ENCODE measurements around the gene ZNG1A. TPM values are rescaled to one million over a fixed set of nuclear protein-coding genes. Genes with fewer than 3 reads are reported as not detected.
"Not testable (repeated sequence)": the region's sequence is repeated elsewhere in the genome, so short reads cannot be mapped to it uniquely, and the experiment has no call there.

ZNG1A gene
- total RNA-seq, 1 experiment from 2014 or later: 19.5 TPM

DNA sequence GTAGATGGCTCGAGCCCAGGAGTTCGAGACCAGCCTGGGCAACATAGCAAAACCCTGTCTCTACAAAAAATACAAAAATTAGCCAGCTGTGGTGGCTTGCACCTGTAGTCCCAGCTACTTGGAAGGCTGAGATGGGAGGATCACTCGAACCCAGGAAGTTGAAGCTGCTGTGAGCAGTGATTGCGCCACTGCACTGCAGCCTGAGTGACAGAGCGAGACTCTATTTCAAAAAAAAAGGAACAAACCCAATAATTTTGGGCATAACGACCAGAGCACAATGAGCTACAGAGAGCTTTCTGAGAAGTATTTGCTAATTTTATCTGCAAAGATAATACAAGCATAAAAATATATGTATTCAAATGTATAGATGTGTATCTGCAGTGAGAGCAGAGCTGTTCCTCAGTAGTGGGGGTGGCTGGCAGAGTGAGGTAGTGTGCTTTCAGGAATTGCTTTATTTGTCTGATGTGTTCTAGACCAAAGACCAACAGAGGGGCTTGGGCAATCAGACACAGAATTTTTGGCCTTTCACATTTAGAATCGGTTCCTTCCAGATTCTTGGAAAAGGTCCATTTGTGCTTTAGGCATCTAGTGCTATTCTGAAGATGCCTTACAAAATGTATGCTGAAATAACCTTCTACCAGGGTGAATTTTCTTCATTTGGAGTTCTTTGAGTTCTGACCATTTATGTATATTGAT lies 41.0 kb upstream of the ZNG1A start:
- no peaks in the 10 kb centered on the region for H4K20me1 ChIP-seq (ENCODE audit: insufficient read depth)
- peaks cover 18% of the 10 kb centered on the region for H3K4me1 ChIP-seq (replicated peaks; ENCODE audit: insufficient read depth)
- H3F3A ChIP-seq (ENCODE audit: insufficient read depth, low read depth): no peaks in the 10 kb centered on the region
- no peak for DNase-seq
- no peaks in the 10 kb centered on the region for H3K9me3 ChIP-seq (ENCODE audit: insufficient read depth, low read depth)
- ChIA-PET POLR2A (ENCODE audit: unreplicated experiment) (no interaction called here), CTCF (no interaction called here)
- no peak overlapping the region for H3K4me2 ChIP-seq
- no peak overlapping the region for H3K27ac ChIP-seq
- intact Hi-C loops (cut with micrococcal nuclease; ENCODE audit: unreplicated experiment): no loop called here
- BruUV-seq (replicated peaks): no TSS peak
- H3K4me3 ChIP-seq: no peak overlapping the region
- H3K27me3 ChIP-seq (ENCODE audit: insufficient read depth, low read depth): no peaks in the 10 kb centered on the region
- no peaks in the 10 kb centered on the region for H3K9me2 ChIP-seq (ENCODE audit: insufficient read depth)
- no peaks in the 10 kb centered on the region for H3K79me2 ChIP-seq (ENCODE audit: low read depth)
- H2AFZ ChIP-seq: no peak overlapping the region
- no peaks in the 10 kb centered on the region for H3K36me3 ChIP-seq (ENCODE audit: low read depth)
- no peak for TF ChIP-seq EZH2 (IDR thresholded peaks at IDR 0.05; ENCODE audit: low read depth)
- TF ChIP-seq, protein P1, sequence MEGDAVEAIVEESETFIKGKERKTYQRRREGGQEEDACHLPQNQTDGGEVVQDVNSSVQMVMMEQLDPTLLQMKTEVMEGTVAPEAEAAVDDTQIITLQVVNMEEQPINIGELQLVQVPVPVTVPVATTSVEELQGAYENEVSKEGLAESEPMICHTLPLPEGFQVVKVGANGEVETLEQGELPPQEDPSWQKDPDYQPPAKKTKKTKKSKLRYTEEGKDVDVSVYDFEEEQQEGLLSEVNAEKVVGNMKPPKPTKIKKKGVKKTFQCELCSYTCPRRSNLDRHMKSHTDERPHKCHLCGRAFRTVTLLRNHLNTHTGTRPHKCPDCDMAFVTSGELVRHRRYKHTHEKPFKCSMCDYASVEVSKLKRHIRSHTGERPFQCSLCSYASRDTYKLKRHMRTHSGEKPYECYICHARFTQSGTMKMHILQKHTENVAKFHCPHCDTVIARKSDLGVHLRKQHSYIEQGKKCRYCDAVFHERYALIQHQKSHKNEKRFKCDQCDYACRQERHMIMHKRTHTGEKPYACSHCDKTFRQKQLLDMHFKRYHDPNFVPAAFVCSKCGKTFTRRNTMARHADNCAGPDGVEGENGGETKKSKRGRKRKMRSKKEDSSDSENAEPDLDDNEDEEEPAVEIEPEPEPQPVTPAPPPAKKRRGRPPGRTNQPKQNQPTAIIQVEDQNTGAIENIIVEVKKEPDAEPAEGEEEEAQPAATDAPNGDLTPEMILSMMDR (conservative IDR thresholded peaks at IDR 0.05): no peak

- H3K79me2 ChIP-seq (ENCODE audit: low read depth); POLR2A ChIA-PET (ENCODE audit: unreplicated experiment); DNase-seq; H3K9me2 ChIP-seq (ENCODE audit: insufficient read depth); H3K36me3 ChIP-seq (ENCODE audit: low read depth); BruUV-seq (replicated peaks); H3K27me3 ChIP-seq (ENCODE audit: insufficient read depth, low read depth); H3K4me2 ChIP-seq; H3K4me3 ChIP-seq; H3F3A ChIP-seq (ENCODE audit: insufficient read depth, low read depth); intact Hi-C loops (cut with micrococcal nuclease; ENCODE audit: unreplicated experiment); H4K20me1 ChIP-seq (ENCODE audit: insufficient read depth); H2AFZ ChIP-seq; CTCF ChIA-PET; H3K27ac ChIP-seq; H3K9me3 ChIP-seq (ENCODE audit: insufficient read depth, low read depth): not testable (repeated sequence)
- H3K4me1 ChIP-seq (replicated peaks; ENCODE audit: insufficient read depth): peaks cover 10% of the 10 kb centered on the region
Observed at GRCh38 chr9:219036-219435, 40.2 kb upstream of the ZNG1A start.

DNA sequence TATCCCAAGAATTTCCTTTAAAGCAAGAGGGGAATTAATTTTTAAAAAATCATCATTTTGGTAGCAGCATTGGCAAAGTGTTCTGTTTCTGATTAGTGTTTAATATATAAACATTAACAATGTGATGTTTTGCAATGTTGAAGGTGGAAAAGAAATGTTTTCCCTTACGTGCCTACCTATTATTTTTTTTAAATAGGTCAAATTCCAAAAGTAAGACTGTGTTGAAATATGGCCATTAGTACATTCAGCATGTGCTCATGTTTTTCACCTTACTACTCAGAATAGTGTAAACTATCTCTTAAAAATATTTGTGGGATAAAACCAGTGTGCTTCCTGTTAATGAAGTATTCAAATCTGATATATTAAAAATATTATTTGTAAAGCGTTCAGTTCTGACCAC lies 39.1 kb upstream of the ZNG1A start:
- ChIA-PET CTCF (no interaction called here), POLR2A (ENCODE audit: unreplicated experiment) (no interaction called here)
- no peaks in the 10 kb centered on the region for H4K20me1 ChIP-seq (ENCODE audit: insufficient read depth)
- DNase-seq: no peak
- no peaks in the 10 kb centered on the region for H3K9me2 ChIP-seq (ENCODE audit: insufficient read depth)
- H3K4me1 ChIP-seq (replicated peaks; ENCODE audit: insufficient read depth): peaks cover 10% of the 10 kb centered on the region
- H3K4me2 ChIP-seq: no peak overlapping the region
- H3K36me3 ChIP-seq (ENCODE audit: low read depth): no peaks in the 10 kb centered on the region
- no peak overlapping the region for H3K4me3 ChIP-seq
- H3K79me2 ChIP-seq (ENCODE audit: low read depth): no peaks in the 10 kb centered on the region
- no peaks in the 10 kb centered on the region for H3K9me3 ChIP-seq (ENCODE audit: insufficient read depth, low read depth)
- intact Hi-C loops (cut with micrococcal nuclease; ENCODE audit: unreplicated experiment): no loop called here
- TF ChIP-seq EZH2 (IDR thresholded peaks at IDR 0.05; ENCODE audit: low read depth): no peak
- TF ChIP-seq, protein P1 (conservative IDR thresholded peaks at IDR 0.05): no peak
- H3K27ac ChIP-seq: no peak overlapping the region
- H3F3A ChIP-seq (ENCODE audit: insufficient read depth, low read depth): no peaks in the 10 kb centered on the region
- no peaks in the 10 kb centered on the region for H3K27me3 ChIP-seq (ENCODE audit: insufficient read depth, low read depth)
- BruUV-seq (replicated peaks): no TSS peak
- no peak overlapping the region for H2AFZ ChIP-seq

- Histone ChIP-seq H3K4me1 (replicated peaks; ENCODE audit: insufficient read depth) (no peaks in the 10 kb centered on the region), H2AFZ (no peak overlapping the region), H3K9me3 (ENCODE audit: insufficient read depth, low read depth) (no peaks in the 10 kb centered on the region), H3K36me3 (ENCODE audit: low read depth) (no peaks in the 10 kb centered on the region), H3K4me2 (no peak overlapping the region), H3F3A (ENCODE audit: insufficient read depth, low read depth) (no peaks in the 10 kb centered on the region), H3K4me3 (no peak overlapping the region), H3K9me2 (ENCODE audit: insufficient read depth) (no peaks in the 10 kb centered on the region), H3K79me2 (ENCODE audit: low read depth) (no peaks in the 10 kb centered on the region), H3K27ac (no peak overlapping the region), H4K20me1 (ENCODE audit: insufficient read depth) (no peaks in the 10 kb centered on the region), H3K27me3 (ENCODE audit: insufficient read depth, low read depth) (no peaks in the 10 kb centered on the region)
- no peak for TF ChIP-seq EZH2 (IDR thresholded peaks at IDR 0.05; ENCODE audit: low read depth)
- TF ChIP-seq, protein P1 (conservative IDR thresholded peaks at IDR 0.05): no peak
- ChIA-PET CTCF (interaction anchor here (0.6 kb wide), 1 partner anchor 781 kb away, joined by 11 read pairs; no protein-coding TSS in a partner anchor), POLR2A (ENCODE audit: unreplicated experiment) (interaction anchor here (0.6 kb wide), 1 partner anchor 120 kb away, joined by 3 read pairs; no protein-coding TSS in a partner anchor)
- no TSS peak for BruUV-seq (replicated peaks)
- DNase-seq: no peak
- intact Hi-C loops (cut with micrococcal nuclease; ENCODE audit: unreplicated experiment): no loop called here
Observed at GRCh38 chr9:216866-217265, 38.0 kb upstream of the ZNG1A start.

Data from PC-9 (cell line).